ENCODE measurements around the gene CAMTA2. TPM values are rescaled to one million over a fixed set of nuclear protein-coding genes. Genes with fewer than 3 reads are reported as not detected.

CAMTA2 gene
- total and polyA plus RNA-seq, 2 donors from 2014 or later = 40.1 to 47.1 TPM

DNA sequence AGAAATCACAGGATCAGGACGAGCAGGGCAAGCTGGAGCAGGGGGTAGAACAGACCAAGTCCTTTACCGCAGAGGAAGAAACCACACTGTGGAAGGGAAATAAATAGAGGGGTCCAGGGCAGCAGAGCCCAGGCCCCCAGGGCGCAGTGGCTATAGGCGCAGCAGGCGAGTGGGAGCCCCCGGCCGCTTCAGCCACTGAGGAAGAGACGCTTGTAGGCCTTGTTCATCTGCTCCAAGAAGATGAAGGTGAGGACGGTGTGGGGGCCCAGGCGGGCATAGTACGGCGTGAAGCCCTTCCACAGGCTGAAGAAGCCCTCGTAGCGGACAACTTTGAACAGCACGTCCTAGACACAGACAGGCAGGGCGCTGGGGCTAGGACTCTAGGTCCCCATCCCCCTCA, 49.9 kb downstream of the CAMTA2 start:
- Histone ChIP-seq H3K4me1 (ENCODE audit: control insufficient read depth in 2 of 3, insufficient read depth in 2 of 3, low read depth in 1 of 3, low read length in 3 of 3) (peaks cover 5 to 30% (median 18%) of the 10 kb centered on the region in 3 donors), H3K9ac (ENCODE audit: low read length in 3 of 3) (no peak overlapping the region), H3K27ac (ENCODE audit: low read depth in 2 of 2, low read length in 2 of 2) (no peak overlapping the region), H3K4me3 (ENCODE audit: low read length in 3 of 3) (no peak overlapping the region), H3K36me3 (ENCODE audit: control insufficient read depth in 2 of 3, insufficient read depth in 3 of 3, low read length in 3 of 3) (peaks cover 0 to 17% (median 6%) of the 10 kb centered on the region in 3 donors), H3K9me3 (ENCODE audit: control insufficient read depth in 2 of 3, insufficient read depth in 1 of 3, low read length in 3 of 3) (no peaks in the 10 kb centered on the region), H3K27me3 (ENCODE audit: control insufficient read depth, insufficient read depth, low read length) (no peaks in the 10 kb centered on the region)
- TF ChIP-seq CTCF (IDR thresholded peaks at IDR 0.05; ENCODE audit: borderline replicate concordance, extremely low read depth, insufficient read depth) = no peak
- intact Hi-C loops (cut with DNase I) = no loop called here
- DNase-seq (no peak), FAIRE-seq (no peak)

DNA sequence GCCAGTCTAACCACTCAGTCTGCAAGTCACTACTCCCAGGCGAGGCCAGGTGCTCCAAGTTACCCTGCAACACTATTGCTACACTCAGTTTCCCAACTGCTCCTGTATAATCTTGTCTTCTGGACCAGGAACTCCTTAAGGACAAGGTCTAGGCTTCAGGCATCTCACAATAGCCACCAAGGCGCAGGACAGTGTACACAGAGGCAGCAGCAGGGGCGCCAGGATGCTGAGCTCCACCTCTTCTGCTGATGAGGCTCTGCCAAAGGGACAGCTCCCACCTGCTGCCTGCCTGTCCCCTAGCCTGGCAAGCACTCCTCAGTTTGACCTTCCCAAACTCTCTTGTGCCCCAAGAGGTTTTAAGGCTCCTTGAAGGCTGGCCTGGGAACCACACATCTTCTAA, 51.0 kb downstream of the CAMTA2 start:
- no peak for FAIRE-seq
- intact Hi-C loops (cut with DNase I) = no loop called here

GRCh38 chr17:4935650-4936049, 51.8 kb downstream of the CAMTA2 start:
- FAIRE-seq (no peak), DNase-seq (no peak)
- no peak overlapping the region for H3K27ac ChIP-seq (ENCODE audit: low read depth in 2 of 2, low read length in 2 of 2)
- no peak overlapping the region for H3K9ac ChIP-seq (ENCODE audit: low read length in 3 of 3)
- no peak for TF ChIP-seq CTCF (IDR thresholded peaks at IDR 0.05; ENCODE audit: borderline replicate concordance, extremely low read depth, insufficient read depth)
- H3K36me3 ChIP-seq (ENCODE audit: control insufficient read depth in 2 of 3, insufficient read depth in 3 of 3, low read length in 3 of 3) = peaks cover 0 to 14% (median 3%) of the 10 kb centered on the region in 3 donors
- intact Hi-C loops (cut with DNase I) = no loop called here
- no peaks in the 10 kb centered on the region for H3K27me3 ChIP-seq (ENCODE audit: control insufficient read depth, insufficient read depth, low read length)
- H3K4me1 ChIP-seq (ENCODE audit: control insufficient read depth in 2 of 3, insufficient read depth in 2 of 3, low read depth in 1 of 3, low read length in 3 of 3) = peaks cover 0 to 20% (median 12%) of the 10 kb centered on the region in 3 donors
- no peaks in the 10 kb centered on the region for H3K9me3 ChIP-seq (ENCODE audit: control insufficient read depth in 2 of 3, insufficient read depth in 1 of 3, low read length in 3 of 3)
- H3K4me3 ChIP-seq (ENCODE audit: low read length in 3 of 3) = no peak overlapping the region

More for the DNA sequence above, 51.0 kb downstream of the CAMTA2 start:
- H3K9ac ChIP-seq (ENCODE audit: low read length in 3 of 3) = no peak overlapping the region
- H3K4me1 ChIP-seq (ENCODE audit: control insufficient read depth in 2 of 3, insufficient read depth in 2 of 3, low read depth in 1 of 3, low read length in 3 of 3) = peaks cover 4 to 27% (median 18%) of the 10 kb centered on the region in 3 donors
- TF ChIP-seq CTCF (IDR thresholded peaks at IDR 0.05; ENCODE audit: borderline replicate concordance, extremely low read depth, insufficient read depth) = no peak
- H3K27ac ChIP-seq (ENCODE audit: low read depth in 2 of 2, low read length in 2 of 2) = no peak overlapping the region
- H3K9me3 ChIP-seq (ENCODE audit: control insufficient read depth in 2 of 3, insufficient read depth in 1 of 3, low read length in 3 of 3) = no peaks in the 10 kb centered on the region
- H3K27me3 ChIP-seq (ENCODE audit: control insufficient read depth, insufficient read depth, low read length) = no peaks in the 10 kb centered on the region
- H3K4me3 ChIP-seq (ENCODE audit: low read length in 3 of 3) = no peak overlapping the region
- no peak for DNase-seq
- H3K36me3 ChIP-seq (ENCODE audit: control insufficient read depth in 2 of 3, insufficient read depth in 3 of 3, low read length in 3 of 3) = peaks cover 0 to 14% (median 3%) of the 10 kb centered on the region in 3 donors
